ENCODE data around the gene FKBP7. TPM values are rescaled to one million over a fixed set of nuclear protein-coding genes. Genes with fewer than 3 reads are reported as not detected.

Gene FKBP7
- total and polyA plus RNA-seq, 2 of the 8 experiments (the other 6 are each of a cell fraction or from before 2014, with no cell fraction given), result 3.6 to 7.0 TPM

- TF ChIP-seq CHD7 (IDR thresholded peaks at IDR 0.05; ENCODE audit: insufficient replicate concordance, low read length) (no peak), FOSL1 (IDR thresholded peaks at IDR 0.05; ENCODE audit: insufficient read depth, low read depth, low read length) (no peak), SIRT6 (IDR thresholded peaks at IDR 0.05; ENCODE audit: low read length) (no peak), HDAC2 (IDR thresholded peaks at IDR 0.05; ENCODE audit: borderline replicate concordance in 1 of 2, low read depth in 2 of 2, low read length in 2 of 2) (no peak), EZH2 (IDR thresholded peaks at IDR 0.05; ENCODE audit: low read depth, low read length, severe bottlenecking) (no peak), POLR2A (IDR thresholded peaks at IDR 0.05; ENCODE audit: control extremely low read depth in 1 of 2, low read depth in 2 of 2, low read length in 2 of 2) (no peak), NANOG (IDR thresholded peaks at IDR 0.05; ENCODE audit: insufficient read depth, low read depth, low read length, poor library complexity, severe bottlenecking) (no peak), CHD1 (IDR thresholded peaks at IDR 0.05; ENCODE audit: low read depth, low read length) (no peak), RAD21 (IDR thresholded peaks at IDR 0.05 in 1 of 2, conservative IDR thresholded peaks at IDR 0.05 in 1 of 2; ENCODE audit: low read depth in 2 of 2, low read length in 2 of 2) (no peak), EP300 (IDR thresholded peaks at IDR 0.05; ENCODE audit: borderline replicate concordance in 1 of 2, low read depth in 2 of 2, low read length in 2 of 2) (no peak)
These were observed 4.0 kb upstream of the FKBP7 start (continued) for GRCh38 chr2:178482437-178482836.

Data from H1 (cell line).